Ectodermal cell (in vitro differentiated cells): ENCODE data around the gene LHCGR.

Experiments used
- H3K27ac ChIP-seq: 2 replicates; pipeline ENCODE4 v1.7.0; 2013; ENCODE audit warnings: mild to moderate bottlenecking, low read depth, low read length; ENCODE audit not compliant: insufficient read depth, poor library complexity, severe bottlenecking
- H3K27me3 ChIP-seq: 2 replicates; pipeline ENCODE4 v1.7.0; 2013; ENCODE audit warnings: mild to moderate bottlenecking, low read length; ENCODE audit not compliant: insufficient read depth, control insufficient read depth, poor library complexity, severe bottlenecking
- H3K36me3 ChIP-seq: one replicate; pipeline ENCODE4 v1.7.0; 2013; ENCODE audit warnings: low read length; ENCODE audit not compliant: control insufficient read depth, insufficient read depth
- H3K4me1 ChIP-seq: one replicate; pipeline ENCODE4 v1.7.0; 2013; ENCODE audit warnings: low read length; ENCODE audit not compliant: control insufficient read depth, insufficient read depth
- H3K4me3 ChIP-seq: 2 replicates; pipeline ENCODE4 v1.7.0; 2013; ENCODE audit warnings: low read depth, low read length, control low read depth; ENCODE audit not compliant: insufficient read depth
- H3K9me3 ChIP-seq: 2 replicates; pipeline ENCODE4 v1.7.0; 2013; ENCODE audit warnings: mild to moderate bottlenecking, low read length, moderate library complexity; ENCODE audit not compliant: control insufficient read depth
- WGBS, 2 experiments: methylation state at CpG; one replicate each; pipeline ENCODE4 v1.1.7; 2013; ENCODE audit warnings: missing lambda C conversion rate in 2 of 2; 5-methylcytosine and 5-hydroxymethylcytosine counted together

The LHCGR gene

GRCh38 chr2:48725696-48726494 lies 29.6 kb downstream of the LHCGR start:
- 69 to 74% methylated on average over 7 of the region's 7 CpGs for WGBS, 2 experiments
- Histone ChIP-seq H3K4me3 (no peak overlapping the region), H3K4me1 (peaks cover 15% of the 10 kb centered on the region)

GRCh38 chr2:48724278-48724677 lies 31.2 kb downstream of the LHCGR start:
- WGBS, 2 experiments = 78 to 93% methylated on average over 2 of the region's 2 CpGs
- H3K4me1 ChIP-seq = peaks cover 24% of the 10 kb centered on the region
- H3K27me3 ChIP-seq = no peaks in the 10 kb centered on the region
- H3K36me3 ChIP-seq = no peaks in the 10 kb centered on the region
- no peak overlapping the region for H3K27ac ChIP-seq
- no peak overlapping the region for H3K4me3 ChIP-seq
- H3K9me3 ChIP-seq = no peaks in the 10 kb centered on the region

More at GRCh38 chr2:48725696-48726494, 29.6 kb downstream of the LHCGR start:
- Histone ChIP-seq H3K27me3 (no peaks in the 10 kb centered on the region), H3K9me3 (no peaks in the 10 kb centered on the region), H3K27ac (no peak overlapping the region), H3K36me3 (no peaks in the 10 kb centered on the region)

DNA sequence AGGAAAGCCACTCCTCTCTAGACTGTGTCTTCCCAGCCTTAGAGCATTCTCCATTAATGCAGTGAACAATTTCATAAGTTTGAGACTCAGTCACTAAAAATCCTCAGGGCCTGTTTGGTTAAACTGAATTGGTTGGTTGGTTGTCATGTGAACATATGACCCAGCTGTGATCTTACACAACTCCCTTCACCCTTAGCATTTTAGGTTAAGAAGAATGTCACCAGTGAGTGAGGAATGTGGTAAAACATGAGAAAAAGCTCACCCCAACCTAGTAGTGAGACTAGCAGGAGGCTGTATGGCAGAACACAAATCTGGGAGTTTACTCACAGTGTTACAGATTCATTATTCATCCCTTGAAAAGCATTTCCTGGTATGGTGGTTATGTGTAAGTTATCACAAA lies 32.4 kb downstream of the LHCGR start:
- H3K9me3 ChIP-seq = no peaks in the 10 kb centered on the region
- no peak overlapping the region for H3K4me3 ChIP-seq
- H3K27me3 ChIP-seq = no peaks in the 10 kb centered on the region
- H3K27ac ChIP-seq = no peak overlapping the region
- no peaks in the 10 kb centered on the region for H3K36me3 ChIP-seq
- H3K4me1 ChIP-seq = peaks cover 22% of the 10 kb centered on the region

DNA sequence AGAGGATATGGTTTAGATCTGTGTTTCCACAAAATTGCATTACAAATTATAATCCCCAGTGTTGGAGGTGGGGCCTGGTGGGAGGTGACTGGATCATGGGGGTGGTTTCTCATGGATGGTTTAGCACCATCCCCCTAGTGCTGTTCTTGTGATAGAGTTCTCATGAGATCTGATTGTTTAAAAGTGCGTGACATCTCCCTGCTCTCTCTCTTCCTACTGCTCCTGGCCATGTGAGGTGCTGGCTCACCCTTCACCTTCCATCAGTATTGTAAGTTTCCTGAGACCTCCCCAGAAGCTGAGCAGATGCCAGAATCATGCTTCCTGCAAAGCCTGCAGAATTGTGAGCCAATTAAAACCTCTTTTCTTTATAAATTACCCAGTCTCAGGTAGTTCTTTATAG lies 33.1 kb downstream of the LHCGR start:
- Histone ChIP-seq H3K27me3 (no peaks in the 10 kb centered on the region), H3K4me1 (peaks cover 30% of the 10 kb centered on the region), H3K36me3 (no peaks in the 10 kb centered on the region), H3K9me3 (no peaks in the 10 kb centered on the region), H3K4me3 (no peak overlapping the region), H3K27ac (no peak overlapping the region)
- WGBS, 2 experiments = 87 to 96% methylated on average over 1 of the region's 1 CpG

- Histone ChIP-seq H3K36me3 (no peaks in the 10 kb centered on the region), H3K27me3 (no peaks in the 10 kb centered on the region), H3K4me3 (no peak overlapping the region), H3K4me1 (peaks cover 30% of the 10 kb centered on the region), H3K9me3 (no peaks in the 10 kb centered on the region), H3K27ac (no peak overlapping the region)
- 93 to 96% methylated on average over 2 of the region's 2 CpGs for WGBS, 2 experiments
These were observed 34.4 kb downstream of the LHCGR start for GRCh38 chr2:48721158-48721557.

DNA sequence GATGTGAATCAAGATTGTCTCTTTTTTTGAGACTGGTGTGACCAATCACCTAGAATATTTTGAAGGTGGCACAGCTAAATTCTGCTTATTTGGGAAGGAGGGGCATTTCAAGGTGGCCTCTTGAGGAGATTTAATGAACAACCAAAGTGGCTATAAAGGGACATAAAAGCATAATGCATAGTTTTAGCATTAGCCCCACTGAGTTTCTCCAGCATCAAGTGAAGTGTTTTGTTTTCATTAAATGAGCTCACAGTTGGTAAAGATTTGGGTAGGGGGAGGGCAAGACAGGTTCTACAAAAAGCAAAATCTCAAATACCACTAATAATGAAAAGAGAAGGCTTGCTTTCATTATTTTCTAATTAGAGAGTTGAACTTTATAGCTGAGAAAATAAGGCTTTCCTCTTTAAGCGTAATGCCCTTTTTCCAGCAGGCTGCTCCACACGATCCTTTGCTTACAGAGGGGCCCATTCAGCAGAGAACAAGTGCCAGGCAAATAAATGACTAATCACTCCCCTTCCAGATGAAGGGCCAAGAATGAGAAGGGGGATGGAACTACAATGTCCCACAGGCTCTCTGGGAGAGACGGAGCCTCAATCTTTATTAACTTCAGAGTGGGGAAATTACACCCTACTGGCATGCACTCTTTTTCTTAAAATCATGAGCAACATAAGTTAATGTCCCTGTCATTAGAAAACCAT lies 35.9 kb downstream of the LHCGR start:
- Histone ChIP-seq H3K4me1 (peaks cover 30% of the 10 kb centered on the region), H3K27me3 (no peaks in the 10 kb centered on the region), H3K36me3 (no peaks in the 10 kb centered on the region), H3K27ac (no peak overlapping the region), H3K9me3 (no peaks in the 10 kb centered on the region), H3K4me3 (no peak overlapping the region)
- WGBS, 2 experiments = 13 to 31% methylated on average over 3 of the region's 3 CpGs

- peaks cover 26% of the 10 kb centered on the region for H3K4me1 ChIP-seq
- H3K4me3 ChIP-seq = no peak overlapping the region
- H3K27ac ChIP-seq = no peak overlapping the region
- no peaks in the 10 kb centered on the region for H3K27me3 ChIP-seq
- WGBS, 2 experiments = 27% methylated on average over 1 to 3 of the region's 3 CpGs
- H3K36me3 ChIP-seq = no peaks in the 10 kb centered on the region
- no peaks in the 10 kb centered on the region for H3K9me3 ChIP-seq
These were observed 37.7 kb downstream of the LHCGR start for GRCh38 chr2:48717846-48718245.

- no peaks in the 10 kb centered on the region for H3K27me3 ChIP-seq
- whole genome bisulfite sequencing, 2 experiments = 87 to 88% methylated on average over 1 of the region's 1 CpG
- no peaks in the 10 kb centered on the region for H3K9me3 ChIP-seq
- peaks cover 25% of the 10 kb centered on the region for H3K4me1 ChIP-seq
- H3K4me3 ChIP-seq = no peak overlapping the region
- H3K36me3 ChIP-seq = no peaks in the 10 kb centered on the region
- no peak overlapping the region for H3K27ac ChIP-seq
These were observed 39.6 kb downstream of the LHCGR start for GRCh38 chr2:48715956-48716355.

- Histone ChIP-seq H3K4me1 (peaks cover 23% of the 10 kb centered on the region), H3K9me3 (no peaks in the 10 kb centered on the region), H3K36me3 (no peaks in the 10 kb centered on the region), H3K27me3 (no peaks in the 10 kb centered on the region), H3K4me3 (no peak overlapping the region), H3K27ac (no peak overlapping the region)
- WGBS, 2 experiments = 88% methylated on average over 4 to 5 of the region's 7 CpGs
These were observed 40.3 kb downstream of the LHCGR start for GRCh38 chr2:48715042-48715899.

- H3K27me3 ChIP-seq = no peaks in the 10 kb centered on the region
- H3K9me3 ChIP-seq = no peaks in the 10 kb centered on the region
- H3K4me3 ChIP-seq = no peak overlapping the region
- no peak overlapping the region for H3K27ac ChIP-seq
- no peaks in the 10 kb centered on the region for H3K36me3 ChIP-seq
- H3K4me1 ChIP-seq = peaks cover 19% of the 10 kb centered on the region
- WGBS, 2 experiments = 91 to 97% methylated on average over 1 to 2 of the region's 2 CpGs
These were observed 41.3 kb downstream of the LHCGR start for GRCh38 chr2:48714245-48714644.
